NCI-H524 (cell line): ENCODE results near the gene CHAC2.
A peak's percentile ranks its signal among the peaks of the same experiment; 100 is the strongest.

Experiments
- DNase-seq, 2 experiments: peaks; one replicate each; lab custom pipeline; 2025; lab: John Stamatoyannopoulos, UW

CHAC2 gene

DNA sequence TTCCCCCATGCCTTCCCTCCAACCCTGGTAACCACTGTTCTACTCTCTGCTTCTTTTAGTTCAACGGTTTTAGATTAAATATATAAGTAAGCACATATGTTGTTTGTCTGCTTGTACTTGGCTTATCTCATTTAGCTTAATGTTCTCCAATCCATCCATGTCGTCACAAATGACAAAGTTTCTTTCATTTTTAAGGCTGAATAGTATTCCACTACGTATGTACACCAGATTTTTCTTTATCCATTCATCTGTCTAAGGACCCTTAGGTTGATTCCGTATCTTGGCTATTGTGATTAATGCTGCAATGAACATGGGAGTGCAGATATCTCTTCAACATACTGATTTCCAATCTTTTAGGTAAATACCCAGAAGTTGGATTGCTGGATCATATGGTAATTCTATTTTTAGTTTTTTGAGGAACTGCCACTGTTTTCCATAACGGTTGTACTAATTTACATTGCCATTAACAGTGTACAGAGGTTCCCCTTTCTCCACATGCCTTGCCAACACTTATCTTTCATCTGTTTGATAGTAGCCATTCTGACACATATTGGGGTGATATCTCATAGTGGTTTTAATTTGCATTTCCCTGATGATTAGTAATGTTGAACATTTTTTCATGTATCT, 11.0 kb downstream of the CHAC2 start:
- DNase-seq: no peak

DNA sequence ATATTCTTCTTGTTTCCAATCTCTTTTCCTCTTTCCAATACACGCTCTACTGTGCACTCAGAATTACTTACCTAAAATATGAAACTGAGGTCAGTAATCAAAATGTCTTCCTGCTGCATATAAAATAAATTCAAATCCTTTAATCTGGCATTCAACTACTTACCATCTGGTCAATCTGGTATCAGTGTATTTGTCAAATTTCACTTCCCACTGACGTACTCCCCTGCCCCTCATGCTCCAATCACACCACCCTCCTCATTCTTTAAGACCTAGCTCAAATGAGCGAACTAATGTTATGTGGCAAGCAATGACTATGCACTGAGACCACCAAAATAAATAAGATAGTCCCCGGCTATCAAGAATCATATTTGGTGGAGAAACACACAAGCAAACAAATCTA, 12.5 kb downstream of the CHAC2 start:
- peak; percentile 48 to 84 for DNase-seq

DNA sequence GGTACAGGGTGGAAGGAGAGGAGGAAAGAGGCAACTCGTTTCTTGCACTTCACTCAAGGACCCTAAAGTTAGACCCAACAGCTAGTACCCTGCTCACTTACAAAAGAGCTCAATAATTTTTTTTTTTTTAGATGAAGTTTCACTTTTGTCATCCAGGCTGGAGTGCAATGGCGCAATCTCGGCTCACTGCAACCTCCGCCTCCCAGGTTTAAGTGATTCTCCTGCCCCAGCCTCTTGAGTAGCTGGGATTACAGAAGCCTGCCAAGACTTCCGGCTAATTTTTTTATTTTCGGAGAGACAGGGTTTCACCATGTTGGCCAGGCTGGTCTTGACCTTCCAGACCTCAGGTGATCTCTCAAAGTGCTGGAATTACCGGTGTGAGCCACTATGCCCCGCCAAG, 15.1 kb downstream of the CHAC2 start:
- no peak for DNase-seq

DNA sequence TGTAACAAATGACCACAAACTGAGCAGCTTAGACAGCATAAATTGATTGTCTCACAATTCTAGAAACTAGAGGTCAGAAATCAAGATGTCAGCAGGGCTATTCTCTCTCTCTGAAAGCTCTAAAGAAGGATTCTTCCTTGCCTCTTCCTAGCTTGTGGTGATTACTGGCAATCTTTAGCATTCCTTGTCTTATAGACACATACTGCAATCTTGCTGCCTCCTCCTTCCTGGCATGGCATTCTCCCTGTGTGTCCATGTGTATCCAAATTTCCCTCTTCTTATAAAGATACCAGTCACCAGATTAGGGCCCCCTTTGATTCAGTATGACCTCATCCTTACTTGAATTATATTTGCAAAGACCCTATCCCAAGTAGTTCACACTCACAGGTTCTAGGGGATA, 16.8 kb downstream of the CHAC2 start:
- DNase-seq: no peak

DNA sequence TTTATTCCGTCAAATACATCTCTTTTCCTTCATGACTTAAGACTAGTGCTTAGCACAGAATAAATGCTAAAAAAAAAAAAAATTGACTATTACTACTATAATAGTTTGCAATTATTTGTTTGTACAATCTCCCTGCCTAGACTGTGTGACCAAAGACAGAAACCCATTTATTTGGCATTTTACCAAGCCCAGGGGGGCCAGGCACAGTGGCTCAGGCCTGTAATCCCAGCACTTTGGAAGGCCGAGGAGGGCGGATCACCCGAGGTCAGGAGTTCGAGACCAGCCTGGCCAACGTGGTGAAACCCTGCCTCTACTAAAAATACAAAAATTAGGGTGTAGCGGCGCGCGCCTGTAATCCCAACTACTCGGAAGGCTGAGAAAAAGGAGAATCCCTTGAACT, 17.8 kb downstream of the CHAC2 start:
- no peak for DNase-seq

DNA sequence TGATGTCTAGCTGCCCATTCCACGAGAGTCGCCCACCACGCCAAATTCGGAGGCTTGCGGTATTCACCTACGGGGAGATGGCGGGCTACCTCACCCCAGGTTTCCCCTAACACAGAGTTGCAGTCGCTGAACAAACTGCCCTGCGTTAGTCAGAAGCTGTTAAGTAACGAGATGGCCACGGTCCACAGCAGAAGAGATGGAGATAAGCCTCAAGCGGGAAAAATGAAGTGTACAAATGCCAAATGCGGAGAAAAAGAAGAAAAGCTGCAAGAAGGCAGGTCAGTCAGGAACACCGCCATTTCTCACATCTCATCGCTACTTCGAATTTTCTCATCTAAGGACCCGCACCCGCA, 18.7 kb downstream of the CHAC2 start:
- DNase-seq: peak in 1 of 2 experiments; percentile 53

DNA sequence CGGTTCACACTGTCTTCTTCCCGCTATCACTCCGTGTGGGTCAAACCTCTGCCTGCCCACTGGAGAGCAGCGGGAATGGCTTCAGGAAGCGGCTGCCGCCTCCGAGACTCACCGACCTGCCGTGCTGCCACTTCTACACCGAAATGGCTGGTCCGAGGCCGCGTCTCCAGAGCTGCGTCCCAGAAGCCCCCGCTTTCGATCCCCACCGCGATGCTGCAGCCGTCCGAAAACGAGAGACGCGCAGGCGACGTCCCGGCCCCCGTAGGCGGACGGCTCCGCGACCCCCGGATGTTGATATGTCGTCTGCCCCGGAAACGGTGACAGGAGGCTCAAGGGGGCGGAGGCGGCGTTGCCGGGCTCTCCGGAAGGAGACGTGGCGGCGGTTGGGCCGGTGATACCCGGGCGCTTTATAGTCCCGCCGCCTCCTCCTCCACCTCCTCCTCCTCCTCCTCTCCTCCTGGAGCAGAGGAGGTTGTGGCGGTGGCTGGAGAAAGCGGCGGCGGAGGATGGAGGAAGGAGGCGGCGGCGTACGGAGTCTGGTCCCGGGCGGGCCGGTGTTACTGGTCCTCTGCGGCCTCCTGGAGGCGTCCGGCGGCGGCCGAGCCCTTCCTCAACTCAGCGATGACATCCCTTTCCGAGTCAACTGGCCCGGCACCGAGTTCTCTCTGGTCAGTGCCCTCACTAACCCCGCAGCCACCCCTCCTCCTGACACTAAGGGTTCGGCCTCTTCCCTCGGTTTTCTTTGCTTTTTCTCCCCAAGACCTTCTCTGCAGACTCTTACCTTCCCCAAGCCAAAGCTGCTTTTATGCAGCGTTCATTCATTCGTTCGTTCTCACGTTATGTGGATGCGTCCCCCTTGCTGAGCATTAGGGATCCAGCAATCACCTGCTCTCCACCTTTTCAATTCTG, 19.4 kb downstream of the CHAC2 start, which contains the start of the genes ASB3 and ERLEC1:
Gene ASB3, minus strand, starts transcription at position 249 of the 909 bp plus-strand sequence. CDS start 21,381 bp downstream, outside the sequence.
Gene ERLEC1, plus strand, starts transcription at position 340 of the 909 bp plus-strand sequence. Its CDS starts 167 bp downstream, at position 507.
- peak; percentile 90 to 94 for DNase-seq

DNA sequence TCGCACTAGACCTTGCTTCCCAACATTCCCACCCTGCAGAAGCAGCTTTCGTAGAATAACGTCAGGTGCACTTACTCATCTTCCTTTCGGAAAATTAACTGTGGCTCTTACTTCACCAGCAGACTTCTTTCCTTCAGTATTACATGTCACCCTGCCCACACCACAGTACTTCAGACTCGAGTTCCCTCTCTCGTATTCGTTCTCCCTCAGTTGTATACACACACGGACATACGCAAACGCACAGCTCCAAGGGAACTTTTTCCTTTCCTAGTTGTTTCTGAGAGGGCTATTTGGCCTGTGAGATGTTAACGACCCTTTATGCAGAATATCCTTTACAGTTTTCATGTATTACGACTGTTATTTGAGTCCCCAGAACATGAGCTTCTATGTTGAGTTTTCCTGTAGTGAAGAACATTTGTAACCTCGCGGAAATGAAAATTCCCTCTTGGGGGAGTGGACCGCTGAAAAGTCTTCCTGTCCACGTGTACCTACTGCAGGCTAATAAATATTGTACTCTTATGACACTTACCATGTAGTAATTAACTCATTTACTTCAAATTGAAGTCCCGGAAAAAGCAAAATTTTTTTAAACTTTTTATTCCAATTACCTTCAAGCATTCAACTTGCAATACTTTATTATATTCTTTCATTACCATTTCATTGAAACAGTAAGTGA, 20.1 kb downstream of the CHAC2 start:
- DNase-seq: no peak

DNA sequence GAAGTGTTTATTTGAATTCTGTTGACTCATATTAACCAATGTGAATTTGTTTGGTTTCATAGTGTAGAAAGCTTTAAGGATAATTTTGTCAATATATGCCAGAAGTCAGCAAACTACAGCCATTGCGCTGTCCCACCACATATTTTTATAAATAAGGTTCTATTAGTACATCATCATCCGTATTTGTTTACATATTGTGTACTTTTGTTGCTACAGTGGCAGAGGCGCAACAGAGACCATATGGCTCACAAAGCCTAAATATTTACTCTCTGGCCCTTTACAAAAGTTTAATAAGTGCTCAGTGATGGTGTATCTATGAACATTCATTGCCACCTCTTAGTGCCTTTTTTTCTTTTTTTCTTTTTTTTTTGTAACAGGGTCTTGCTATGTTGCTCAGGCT, 25.7 kb downstream of the CHAC2 start:
- DNase-seq: no peak

DNA sequence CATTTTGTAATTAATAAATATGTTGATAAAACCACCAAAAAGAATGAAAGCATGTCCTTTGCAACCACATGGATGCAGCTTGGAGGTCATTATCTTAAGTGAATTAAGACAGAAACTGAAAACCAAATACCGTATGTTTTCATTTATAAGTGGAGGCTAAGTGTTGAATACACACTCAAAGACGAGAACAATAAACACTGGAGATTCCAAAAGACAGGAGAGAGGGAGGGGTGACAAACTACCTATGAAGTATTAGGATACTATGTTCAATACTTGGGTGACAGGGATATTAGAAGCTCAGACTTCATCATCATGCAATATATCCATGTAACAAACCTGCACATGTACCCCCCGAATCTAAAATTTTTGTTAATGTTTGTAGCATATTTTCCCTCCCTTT, 26.2 kb downstream of the CHAC2 start:
- DNase-seq: no peak

DNA sequence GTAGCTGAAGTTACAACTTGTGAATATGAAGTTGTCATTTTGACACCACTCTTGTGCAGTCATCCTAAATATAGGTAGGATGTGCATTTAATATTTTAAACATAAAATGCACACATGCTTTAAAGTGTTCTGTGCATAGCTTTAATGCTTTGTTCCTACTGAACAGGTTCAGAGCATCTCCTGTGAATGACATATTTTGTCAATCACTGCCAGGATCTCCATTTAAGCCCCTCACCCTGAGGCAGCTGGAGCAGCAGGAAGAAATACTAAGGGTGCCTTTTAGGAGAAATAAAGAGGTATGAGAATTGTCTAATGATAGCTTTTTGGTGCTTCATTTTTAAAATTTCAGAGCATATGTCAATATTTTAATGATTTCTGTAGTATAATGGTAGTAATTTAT, 33.9 kb downstream of the CHAC2 start:
- DNase-seq: no peak

DNA sequence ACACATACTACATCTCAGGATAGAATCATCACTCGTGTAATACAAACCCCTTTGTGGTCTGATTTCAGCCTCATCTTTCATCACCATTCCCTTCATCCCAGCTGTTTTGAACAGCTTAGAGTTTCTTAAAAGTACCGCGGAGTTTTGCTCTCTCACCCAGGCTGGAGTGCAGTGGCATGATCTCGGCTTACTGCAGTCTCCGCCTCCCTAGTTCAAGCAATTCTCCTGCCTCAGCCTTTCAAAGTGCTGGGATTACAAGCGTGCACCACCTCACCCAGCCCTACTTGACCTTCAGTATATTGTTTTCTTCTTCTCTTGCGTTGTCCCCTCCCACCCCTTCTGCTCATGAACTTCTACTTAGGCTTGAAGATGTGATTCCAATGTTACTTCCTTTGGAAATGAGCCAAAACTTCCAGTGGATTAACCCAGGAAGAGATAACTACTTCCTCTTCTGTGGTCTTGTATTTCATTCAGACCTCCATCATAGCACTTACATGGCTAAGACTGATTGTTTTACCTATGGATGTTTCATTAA, 35.1 kb downstream of the CHAC2 start:
- DNase-seq: peak; percentile 10 to 79

DNA sequence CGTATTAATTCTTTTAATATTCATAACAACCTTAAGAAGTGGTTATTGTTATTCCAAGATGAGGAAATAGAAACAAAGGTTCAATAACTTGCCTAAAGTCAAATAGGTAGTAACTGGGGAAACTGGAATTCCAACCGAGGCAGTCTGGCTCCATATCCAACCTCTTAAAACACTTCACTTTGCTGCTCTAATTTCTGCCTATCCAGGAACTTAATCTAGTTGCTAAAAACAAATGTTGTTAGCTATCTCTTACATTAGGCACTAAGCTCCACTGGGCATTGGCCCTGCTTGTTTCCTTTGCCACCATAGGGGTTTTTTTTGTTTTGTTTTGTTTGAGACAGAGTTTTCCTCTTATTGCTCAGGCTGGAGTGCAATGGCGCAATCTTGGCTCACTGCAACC, 44.0 kb downstream of the CHAC2 start:
- DNase-seq: no peak

DNA sequence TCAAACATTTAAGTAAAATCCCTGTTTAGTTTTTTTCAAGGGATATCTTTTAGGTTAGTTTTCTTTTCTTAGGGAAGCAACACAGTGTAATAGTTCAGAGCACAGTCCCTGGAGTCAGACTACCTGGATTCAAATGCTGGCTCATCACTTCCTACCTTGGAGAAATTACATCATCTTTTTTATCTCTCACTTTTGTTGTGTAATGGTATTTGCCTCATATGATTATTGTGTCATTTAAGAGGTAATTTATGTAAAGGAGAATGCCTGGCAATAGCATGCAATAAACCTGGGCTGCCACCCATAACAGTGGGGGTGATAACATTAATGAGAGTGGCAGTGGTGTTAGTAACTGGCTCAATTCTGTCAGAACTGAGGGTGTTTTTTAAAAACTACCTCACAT, 45.5 kb downstream of the CHAC2 start:
- DNase-seq: no peak

DNA sequence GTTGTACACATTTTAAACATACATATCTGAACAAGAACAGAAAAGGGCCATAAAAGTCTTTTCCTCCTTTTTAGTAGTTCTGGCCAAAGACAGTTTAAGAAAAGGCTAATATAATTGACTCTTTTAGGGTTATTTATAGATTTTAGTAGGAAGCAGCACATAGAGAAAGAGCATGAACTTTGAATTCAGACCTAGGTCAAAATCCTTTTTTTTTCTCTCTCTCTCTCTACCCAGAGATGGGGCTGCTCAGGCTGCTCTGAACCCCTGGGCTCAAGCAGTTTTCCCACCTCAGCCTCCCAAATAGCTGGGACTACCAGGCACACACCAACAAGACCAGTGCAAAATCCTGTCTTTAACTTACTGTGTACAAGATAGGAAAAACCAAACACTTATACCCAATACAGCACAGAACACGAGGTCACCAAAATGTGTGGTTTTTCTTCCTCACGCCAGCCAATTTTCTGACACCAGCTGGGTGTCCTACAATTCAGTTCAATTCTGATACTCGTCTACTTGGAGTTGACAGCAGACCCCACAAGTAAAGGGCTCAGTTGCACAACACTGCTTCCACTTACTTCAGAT, 51.3 kb downstream of the CHAC2 start:
- no peak for DNase-seq

DNA sequence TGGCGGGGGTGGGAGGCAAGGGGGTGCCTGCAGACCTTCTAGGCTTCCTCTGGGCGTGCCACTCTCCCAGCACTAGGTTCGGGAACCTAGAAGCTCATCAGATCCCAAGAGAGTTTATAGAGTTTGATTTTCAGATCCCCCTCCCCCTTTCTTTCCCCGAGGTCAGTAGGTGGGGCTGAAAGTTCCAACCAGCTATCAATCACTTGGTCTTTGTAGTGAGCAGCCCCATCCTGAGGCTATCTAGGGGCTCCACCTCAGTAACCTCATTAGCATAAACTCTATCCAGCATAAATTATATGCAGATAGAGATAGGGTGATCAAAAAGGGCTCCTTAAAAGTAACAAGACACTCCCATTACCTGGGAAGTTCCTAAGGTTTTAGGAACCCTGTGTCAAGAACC, 52.0 kb downstream of the CHAC2 start:
- no peak for DNase-seq

DNA sequence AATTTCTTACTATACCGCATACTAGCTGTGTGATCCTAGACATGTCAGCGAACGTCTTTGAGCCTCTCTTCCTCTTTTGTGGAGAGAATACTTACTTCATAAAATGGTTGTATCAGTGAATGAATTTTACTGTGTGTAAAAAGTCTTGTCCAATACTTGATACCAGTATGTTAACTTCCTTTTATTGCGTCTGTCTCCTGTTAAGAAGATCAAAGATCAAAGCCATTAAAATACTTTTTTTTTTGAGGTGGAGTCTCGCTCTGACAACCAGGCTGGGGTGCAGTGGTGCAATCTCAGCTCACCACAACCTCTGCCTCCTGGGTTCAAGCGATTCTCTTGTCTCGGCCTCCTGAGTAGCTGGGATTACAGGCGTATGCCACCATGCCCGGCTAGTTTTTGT, 52.4 kb downstream of the CHAC2 start:
- DNase-seq: no peak

DNA sequence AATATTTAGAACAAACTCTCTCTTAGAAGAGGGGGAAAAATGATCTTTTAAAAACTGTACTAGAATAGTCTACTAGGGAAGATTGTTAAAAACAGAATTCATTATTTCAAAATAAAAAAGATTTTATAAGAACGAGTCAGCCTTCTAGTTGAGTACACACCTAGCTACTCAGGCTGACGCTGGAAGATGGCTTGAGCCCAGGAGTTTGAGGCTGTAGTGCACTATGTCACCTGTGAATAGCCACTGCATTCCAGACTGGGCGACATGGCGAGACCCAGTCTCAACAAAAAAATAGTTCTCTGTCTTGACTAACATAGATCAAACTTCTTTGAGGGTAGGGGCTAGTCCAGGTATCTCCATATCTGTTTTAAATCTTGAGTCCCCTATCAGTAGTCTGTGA, 53.1 kb downstream of the CHAC2 start:
- no peak for DNase-seq

DNA sequence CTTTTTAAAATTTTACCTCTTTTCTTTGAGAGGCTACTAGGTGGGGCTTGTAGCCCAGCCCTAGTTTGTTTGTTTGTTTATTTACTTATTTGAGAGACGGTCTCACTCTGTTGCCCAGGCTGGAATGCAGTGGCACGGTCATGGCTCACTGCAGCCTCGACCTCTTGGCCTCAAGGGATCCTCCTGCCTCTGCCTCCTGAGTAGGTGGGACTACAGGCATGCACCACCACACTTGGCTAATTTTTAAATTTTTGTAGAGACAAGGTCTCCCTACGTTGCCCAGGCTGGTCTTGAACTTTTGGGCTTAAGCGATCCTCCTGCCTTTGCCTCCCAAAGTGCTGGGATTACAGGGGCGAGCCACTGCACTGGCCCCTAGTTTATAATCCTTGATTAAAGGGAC, 54.2 kb downstream of the CHAC2 start:
- DNase-seq: no peak

DNA sequence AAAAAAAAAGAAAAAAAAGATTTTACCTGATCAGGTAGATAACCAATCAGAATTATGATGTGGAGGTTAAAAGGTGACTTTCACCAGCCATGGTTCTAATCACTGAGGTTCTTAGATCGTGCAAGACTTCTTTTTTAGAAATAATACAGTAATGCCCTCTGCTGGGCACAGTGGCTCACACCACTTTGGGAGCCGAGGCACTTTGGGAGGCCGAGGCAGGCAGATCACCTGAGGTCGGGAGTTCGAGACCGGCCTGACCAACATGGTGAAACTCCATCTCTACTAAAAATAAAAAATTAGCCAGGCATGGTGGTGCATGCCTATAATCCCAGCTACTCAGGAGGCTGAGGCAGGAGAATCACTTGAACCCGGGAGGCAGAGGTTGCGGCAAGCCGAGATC, 56.0 kb downstream of the CHAC2 start:
- DNase-seq: peak in 1 of 2 experiments; percentile 24
